Measurements from ENCODE around the gene PKP2.

PKP2 gene

GRCh38 chr12:32777159-32777558 is 119.4 kb downstream of the PKP2 start:
- in situ Hi-C loops (cut with MboI; ENCODE audit: low sequenced_read_pairs, unreplicated experiment), result no loop called here
- peak; percentile 29 for DNase-seq (ENCODE audit: low spot score)
- TF ChIP-seq CTCF (IDR thresholded peaks at IDR 0.05; ENCODE audit: borderline replicate concordance, control extremely low read depth, extremely low read depth, insufficient read depth, missing control alignments), result no peak

GRCh38 chr12:32776258-32776657 is 120.3 kb downstream of the PKP2 start:
- in situ Hi-C loops (cut with MboI; ENCODE audit: low sequenced_read_pairs, unreplicated experiment), result no loop called here
- no peak for TF ChIP-seq CTCF (IDR thresholded peaks at IDR 0.05; ENCODE audit: borderline replicate concordance, control extremely low read depth, extremely low read depth, insufficient read depth, missing control alignments)
- no peak for DNase-seq (ENCODE audit: low spot score)

DNA sequence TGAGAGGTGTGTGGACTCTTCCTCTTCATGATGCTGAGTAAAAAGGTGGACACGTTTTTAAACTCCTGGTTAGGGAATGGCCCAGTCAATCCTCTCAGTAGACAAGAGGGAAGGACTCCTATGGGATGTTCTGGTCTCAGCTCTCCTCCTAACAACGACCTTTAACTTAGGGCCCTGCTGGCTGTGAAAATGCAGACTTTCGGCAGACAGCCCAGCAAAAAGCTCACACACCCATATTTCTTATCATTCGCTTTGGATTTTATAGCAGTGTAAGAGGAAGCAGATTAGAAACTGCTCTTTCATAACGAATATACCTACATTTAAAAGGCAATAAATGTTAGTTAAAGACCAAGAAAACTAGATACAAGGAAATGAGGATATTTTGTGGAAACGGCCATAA is 122.9 kb downstream of the PKP2 start:
- in situ Hi-C loops (cut with MboI; ENCODE audit: low sequenced_read_pairs, unreplicated experiment), result loop anchor here (25.0 kb wide), 1 partner anchor 139 kb away; no protein-coding TSS in a partner anchor
- no peak for TF ChIP-seq CTCF (IDR thresholded peaks at IDR 0.05; ENCODE audit: borderline replicate concordance, control extremely low read depth, extremely low read depth, insufficient read depth, missing control alignments)
- no peak for DNase-seq (ENCODE audit: low spot score)

DNA sequence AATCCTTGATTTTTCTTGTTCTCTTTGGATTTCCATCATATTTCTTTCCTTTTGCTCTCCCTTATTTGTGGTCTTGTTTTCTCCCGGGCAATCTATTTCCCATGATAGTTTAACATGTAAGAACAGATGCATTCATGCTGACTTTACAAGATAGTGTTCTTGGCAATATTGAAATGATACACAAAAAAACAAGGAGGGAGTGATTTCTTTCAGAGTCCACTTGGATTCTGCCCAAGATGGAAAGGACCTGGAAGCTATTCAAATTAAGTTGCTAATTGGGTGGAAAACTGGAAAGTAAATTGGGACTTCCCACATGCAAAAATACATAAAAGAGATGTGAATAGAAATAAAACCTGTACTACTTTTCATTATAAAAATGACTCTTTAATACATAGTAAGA is 126.4 kb downstream of the PKP2 start:
- TF ChIP-seq CTCF (IDR thresholded peaks at IDR 0.05; ENCODE audit: borderline replicate concordance, control extremely low read depth, extremely low read depth, insufficient read depth, missing control alignments), result no peak
- in situ Hi-C loops (cut with MboI; ENCODE audit: low sequenced_read_pairs, unreplicated experiment), result loop anchor here (25.0 kb wide), 1 partner anchor 142 kb away; no protein-coding TSS in a partner anchor
- DNase-seq (ENCODE audit: low spot score), result no peak

GRCh38 chr12:32768518-32768917 is 128.1 kb downstream of the PKP2 start:
- DNase-seq (ENCODE audit: low spot score), result no peak
- no peak for TF ChIP-seq CTCF (IDR thresholded peaks at IDR 0.05; ENCODE audit: borderline replicate concordance, control extremely low read depth, extremely low read depth, insufficient read depth, missing control alignments)
- in situ Hi-C loops (cut with MboI; ENCODE audit: low sequenced_read_pairs, unreplicated experiment), result loop anchor here (25.0 kb wide), 1 partner anchor 144 kb away; no protein-coding TSS in a partner anchor

DNA sequence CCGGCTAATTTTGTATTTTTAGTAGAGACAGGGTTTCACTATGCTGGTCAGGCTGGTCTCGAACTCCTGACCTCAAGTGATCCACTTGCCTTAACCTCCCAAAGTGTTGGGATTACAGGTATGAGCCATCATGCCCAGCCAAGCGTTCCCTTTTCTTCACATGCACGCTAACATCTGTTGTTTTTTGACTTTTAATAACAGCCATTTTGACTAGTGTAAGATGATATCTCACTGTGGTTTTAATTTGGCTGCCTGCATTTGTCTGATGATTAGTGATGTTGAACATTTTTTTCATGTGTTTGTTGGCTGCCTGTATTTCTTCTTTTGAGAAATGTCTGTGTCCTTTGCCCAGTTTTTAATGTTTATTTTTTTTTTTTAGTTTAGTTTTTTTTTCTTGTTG is 130.7 kb downstream of the PKP2 start:
- no peak for DNase-seq (ENCODE audit: low spot score)
- in situ Hi-C loops (cut with MboI; ENCODE audit: low sequenced_read_pairs, unreplicated experiment), result loop anchor here (25.0 kb wide), 1 partner anchor 146 kb away; no protein-coding TSS in a partner anchor
- TF ChIP-seq CTCF (IDR thresholded peaks at IDR 0.05; ENCODE audit: borderline replicate concordance, control extremely low read depth, extremely low read depth, insufficient read depth, missing control alignments), result no peak
